Measurements from ENCODE around the gene SLC22A15. TPM values are rescaled to one million over a fixed set of nuclear protein-coding genes. Genes with fewer than 3 reads are reported as not detected.

Gene SLC22A15
- total and polyA plus RNA-seq, 7 donors: 0.09 to 1.0 (median 0.39) TPM

GRCh38 chr1:116106646-116107045 lies 130.3 kb downstream of the SLC22A15 start:
- WGBS, 3 donors: 75 to 84% (median 84%) methylated on average over 4 of the region's 4 CpGs
- DNase-seq (no peak), ATAC-seq (no peak)
- Histone ChIP-seq H3K4me1 (no peaks in the 10 kb centered on the region), H3K27ac (no peak overlapping the region), H3K4me3 (no peak overlapping the region), H3K9me3 (no peaks in the 10 kb centered on the region), H3K36me3 (ENCODE audit: insufficient read depth in 1 of 2, low read depth in 1 of 2) (no peaks in the 10 kb centered on the region), H3K27me3 (ENCODE audit: insufficient read depth in 3 of 3, low read length in 2 of 3) (no peaks in the 10 kb centered on the region)
- intact Hi-C loops (cut with DNase I): no loop called here
- no peak for TF ChIP-seq CTCF (IDR thresholded peaks at IDR 0.05)

- intact Hi-C loops (cut with DNase I): no loop called here
- no peak overlapping the region for H3K27ac ChIP-seq
- no peaks in the 10 kb centered on the region for H3K27me3 ChIP-seq (ENCODE audit: insufficient read depth in 3 of 3, low read length in 2 of 3)
- H3K36me3 ChIP-seq (ENCODE audit: insufficient read depth in 1 of 2, low read depth in 1 of 2): no peaks in the 10 kb centered on the region
- WGBS, 3 donors: 75 to 81% (median 80%) methylated on average over 4 of the region's 4 CpGs
- no peak overlapping the region for H3K4me3 ChIP-seq
- no peaks in the 10 kb centered on the region for H3K9me3 ChIP-seq
- DNase-seq (no peak), ATAC-seq (no peak)
- TF ChIP-seq CTCF (IDR thresholded peaks at IDR 0.05): no peak
- no peaks in the 10 kb centered on the region for H3K4me1 ChIP-seq
These were observed 131.1 kb downstream of the SLC22A15 start for GRCh38 chr1:116107371-116107770.

- Histone ChIP-seq H3K27ac (no peak within 1 kb of the TSS), H3K36me3 (ENCODE audit: insufficient read depth in 1 of 2, low read depth in 1 of 2) (no peaks in the 10 kb centered on the region), H3K4me3 (no peak within 1 kb of the TSS), H3K9me3 (no peaks in the 10 kb centered on the region), H3K27me3 (ENCODE audit: insufficient read depth in 3 of 3, low read length in 2 of 3) (peaks cover 0 to 2% (median 0%) of the 10 kb centered on the region in 3 donors), H3K4me1 (no peaks in the 10 kb centered on the region)
- WGBS, 3 donors: 61 to 66% (median 63%) methylated on average over 12 of the region's 12 CpGs
- TF ChIP-seq CTCF (IDR thresholded peaks at IDR 0.05): no peak
- no peak for ATAC-seq
- DNase-seq: no peak
- intact Hi-C loops (cut with DNase I): no loop called here
These were observed 134.5 kb downstream of the SLC22A15 start, which contains the start of gene MAB21L3 for GRCh38 chr1:116110567-116111523. MAB21L3 (plus strand) TSS chr1:116111399; CDS start chr1:116112616, 1,217 bp downstream.

DNA sequence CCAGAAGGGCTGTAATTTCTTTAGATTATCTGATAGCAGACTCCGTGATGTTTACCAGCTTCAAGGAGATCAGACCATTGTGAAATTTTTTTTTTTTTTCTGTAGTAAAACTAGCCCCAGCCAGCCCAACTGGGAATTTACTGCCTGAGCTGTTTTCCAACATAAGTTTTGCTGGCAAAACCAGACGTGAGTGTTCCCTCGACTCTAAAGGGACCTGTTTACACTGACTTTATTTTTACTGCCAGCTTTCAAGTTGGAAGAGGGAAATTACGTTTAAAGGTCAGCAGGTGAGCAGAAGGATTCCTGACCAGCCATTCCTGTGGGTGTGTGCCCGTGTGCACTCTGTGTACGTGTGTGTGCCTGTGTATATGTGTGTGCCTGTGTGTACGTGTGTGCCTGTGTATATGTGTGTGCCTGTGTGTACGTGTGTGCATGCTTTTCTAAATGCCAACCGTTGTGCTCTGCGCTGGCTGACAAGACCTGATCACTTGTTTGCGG lies 135.3 kb downstream of the SLC22A15 start:
- intact Hi-C loops (cut with DNase I): no loop called here

More for the DNA sequence above, 135.3 kb downstream of the SLC22A15 start:
- Histone ChIP-seq H3K27ac (no peak overlapping the region), H3K4me3 (no peak overlapping the region), H3K27me3 (ENCODE audit: insufficient read depth in 3 of 3, low read length in 2 of 3) (peaks cover 0 to 2% (median 0%) of the 10 kb centered on the region in 3 donors), H3K4me1 (no peaks in the 10 kb centered on the region), H3K36me3 (ENCODE audit: insufficient read depth in 1 of 2, low read depth in 1 of 2) (no peaks in the 10 kb centered on the region), H3K9me3 (no peaks in the 10 kb centered on the region)
- ATAC-seq (no peak), DNase-seq (no peak)
- TF ChIP-seq CTCF (IDR thresholded peaks at IDR 0.05): no peak
- 60% methylated on average over 11 of the region's 11 CpGs for WGBS, 3 donors
